Endothelial cell of umbilical vein (primary cell): ENCODE measurements around the gene NUDT2. TPM values are rescaled to one million over a fixed set of nuclear protein-coding genes. Genes with fewer than 3 reads are reported as not detected.

Source experiments
- BruUV-seq: library from RNA; stranded (reverse); fragments of 400-500 nt; replicated peaks from 2 replicates; lab custom pipeline; 2021; lab: Mats Ljungman, UMichigan
- CTCF ChIA-PET: fragments of 300-600, 350-600 bp; sonication (Branson Sonifier 250); formaldehyde crosslinking; loops from one replicate; lab custom pipeline; 2021; ENCODE audit warnings: antibody characterized with exemption, inconsistent platforms; lab: Charles Lee
- POLR2A ChIA-PET: fragments of 300-600, 350-600 bp; sonication (Branson Sonifier 250); formaldehyde crosslinking; loops from one replicate; lab custom pipeline; 2021; ENCODE audit warnings: antibody characterized with exemption, inconsistent platforms; lab: Charles Lee
- DNase-seq: peaks from one replicate; pipeline ENCODE4 v3.0.0-alpha.2; 2011; ENCODE audit warnings: low read depth, low spot score
- FAIRE-seq: peaks from 2 replicates; lab custom pipeline; 2011; peaks lifted over from hg19 to GRCh38; lab: Jason Lieb, UNC
- H2AFZ ChIP-seq: 2 replicates; pipeline ENCODE4 v1.6.0; 2012; ENCODE audit warnings: low read depth, low read length, control low read depth, inconsistent platforms
- H3K27ac ChIP-seq: 2 replicates; pipeline ENCODE4 v1.5.1; 2011; ENCODE audit warnings: low read depth, mild to moderate bottlenecking, control low read depth, low read length, moderate library complexity; ENCODE audit not compliant: insufficient read depth
- H3K27me3 ChIP-seq, 2 experiments: 2 replicates each; pipeline versions ENCODE4 v1.6.0 to v1.6.1; 2011; ENCODE audit warnings: low read length in 2 of 2, mixed read lengths in 1 of 2; ENCODE audit not compliant: control insufficient read depth in 2 of 2, insufficient read depth in 2 of 2
- H3K36me3 ChIP-seq, 2 experiments: 2 replicates in 1 of 2; 3 replicates in 1 of 2; pipeline ENCODE4 v1.5.1; 2011; ENCODE audit warnings: low read length in 2 of 2, mild to moderate bottlenecking in 1 of 2, moderate library complexity in 1 of 2; ENCODE audit not compliant: control insufficient read depth in 2 of 2, insufficient read depth in 2 of 2; ENCODE audit errors: extremely low read depth in 1 of 2
- H3K4me1 ChIP-seq: 3 replicates; pipeline ENCODE4 v1.5.1; 2011; ENCODE audit warnings: mild to moderate bottlenecking, low read length; ENCODE audit not compliant: control insufficient read depth, insufficient read depth; ENCODE audit errors: extremely low read depth
- H3K4me2 ChIP-seq: 2 replicates; pipeline ENCODE4 v1.6.1; 2011; ENCODE audit warnings: low read length, control low read depth, mixed read lengths; ENCODE audit not compliant: insufficient read depth
- H3K4me3 ChIP-seq, 3 experiments: fragments of 200-600 bp in 1 of 3; sonication (generic), shearing (Covaris generic) in 1 of 3; replicated peaks in 1 of 3; 2 replicates each; pipeline ENCODE4 v1.5.1; 2011 to 2016; ENCODE audit warnings: control low read depth in 3 of 3, low read length in 3 of 3, mild to moderate bottlenecking in 2 of 3, inconsistent platforms in 1 of 3, low read depth in 1 of 3, moderate library complexity in 1 of 3; ENCODE audit not compliant: insufficient read depth in 1 of 3
- H3K79me2 ChIP-seq: 2 replicates; pipeline ENCODE4 v1.6.0; 2012; ENCODE audit warnings: low read length, inconsistent platforms; ENCODE audit not compliant: control insufficient read depth, insufficient read depth
- H3K9ac ChIP-seq: replicated peaks from 2 replicates; pipeline ENCODE3; 2011; ENCODE audit warnings: low read length, control low read depth; ENCODE audit not compliant: insufficient read depth; ENCODE audit errors: extremely low read depth
- H3K9me1 ChIP-seq: replicated peaks from 3 replicates; pipeline ENCODE4 v1.6.0; 2011; ENCODE audit warnings: mild to moderate bottlenecking, low read length; ENCODE audit not compliant: control insufficient read depth, insufficient read depth; ENCODE audit errors: extremely low read depth
- H3K9me3 ChIP-seq: replicated peaks from 2 replicates; pipeline ENCODE4 v1.5.1; 2012; ENCODE audit warnings: low read length, inconsistent platforms; ENCODE audit not compliant: control insufficient read depth, insufficient read depth
- H4K20me1 ChIP-seq: replicated peaks from 2 replicates; pipeline ENCODE3; 2011; ENCODE audit warnings: mild to moderate bottlenecking, low read length; ENCODE audit not compliant: control insufficient read depth, insufficient read depth; ENCODE audit errors: extremely low read depth
- CTCF ChIP-seq, 2 donors: IDR thresholded peaks; 1 replicate in 1 of 2; 2 replicates in 1 of 2; pipeline ENCODE4 v1.5.1; 2011; ENCODE audit warnings: low read length in 2 of 2, mild to moderate bottlenecking in 2 of 2, moderate library complexity in 2 of 2, control low read depth in 1 of 2, inconsistent platforms in 1 of 2, low read depth in 1 of 2; ENCODE audit not compliant: insufficient read depth in 1 of 2; ENCODE audit errors: extremely low read depth in 1 of 2
- EZH2 ChIP-seq: IDR thresholded peaks from 2 replicates; pipeline ENCODE4 v1.6.1; 2012; ENCODE audit warnings: borderline replicate concordance, low read depth, mild to moderate bottlenecking, moderate library complexity, low read length, inconsistent platforms; ENCODE audit not compliant: severe bottlenecking
- GATA2 ChIP-seq: IDR thresholded peaks from 2 replicates; pipeline ENCODE4 v1.7.0; 2011; ENCODE audit warnings: low read depth, mild to moderate bottlenecking, moderate library complexity, mixed read lengths, low read length; ENCODE audit not compliant: insufficient read length, insufficient read depth
- JUN ChIP-seq: IDR thresholded peaks from 2 replicates; pipeline ENCODE4 v1.6.1; 2011; ENCODE audit warnings: borderline replicate concordance, low read depth; ENCODE audit not compliant: insufficient read length, insufficient read depth
- MYC ChIP-seq: IDR thresholded peaks from one replicate; pipeline ENCODE4 v1.6.1; 2011; ENCODE audit warnings: mild to moderate bottlenecking, low read depth, low read length
- POLR2A ChIP-seq: IDR thresholded peaks from 2 replicates; pipeline ENCODE4 v1.6.1; 2012; ENCODE audit warnings: low read depth, mild to moderate bottlenecking, control low read depth, low read length
- POLR2AphosphoS5 ChIP-seq: IDR thresholded peaks from 2 replicates; pipeline ENCODE4 v1.6.1; 2012; ENCODE audit warnings: low read depth, mild to moderate bottlenecking, control low read depth, low read length, moderate library complexity; ENCODE audit not compliant: insufficient read depth
- dilution Hi-C: fragments of 300-500 bp; cut with MboI; formaldehyde crosslinking; loops from one replicate; pipeline ENCODE4 v1.15.0; 2019; ENCODE audit warnings: low sequenced_read_pairs; ENCODE audit not compliant: extremely low pct_ligation_motif_present
- intact Hi-C: fragments of 100-400 bp; cut with micrococcal nuclease; formaldehyde crosslinking; loops from one replicate; pipeline ENCODE4 v1.10.0; 2022
- polyA plus RNA-seq, 4 experiments: library from polyadenylated mRNA; depleted of rRNA in 3 of 4; stranded (reverse) in 3 of 4; unstranded in 1 of 4; fragments of >200 nt; gene quantifications; 2 replicates each; pipeline versions ENCODE4 v1.2.1 to v1.2.3, GENCODE V29; 2011 to 2012; ENCODE audit warnings: missing spikeins in 1 of 4
- total RNA-seq: library from RNA; stranded (reverse); gene quantifications from 2 replicates; pipeline ENCODE4 v1.2.3, GENCODE V29; 2021
- TF ChIP-seq, protein P1 (sequence below): IDR thresholded peaks from 2 replicates; pipeline ENCODE4 v1.6.1; 2011; ENCODE audit not compliant: insufficient read depth, insufficient read length

Gene NUDT2
- total and polyA plus RNA-seq, 2 donors (not counting 3 experiments of a cell fraction or from before 2014, with no cell fraction given), result 25.1 to 45.2 TPM

DNA sequence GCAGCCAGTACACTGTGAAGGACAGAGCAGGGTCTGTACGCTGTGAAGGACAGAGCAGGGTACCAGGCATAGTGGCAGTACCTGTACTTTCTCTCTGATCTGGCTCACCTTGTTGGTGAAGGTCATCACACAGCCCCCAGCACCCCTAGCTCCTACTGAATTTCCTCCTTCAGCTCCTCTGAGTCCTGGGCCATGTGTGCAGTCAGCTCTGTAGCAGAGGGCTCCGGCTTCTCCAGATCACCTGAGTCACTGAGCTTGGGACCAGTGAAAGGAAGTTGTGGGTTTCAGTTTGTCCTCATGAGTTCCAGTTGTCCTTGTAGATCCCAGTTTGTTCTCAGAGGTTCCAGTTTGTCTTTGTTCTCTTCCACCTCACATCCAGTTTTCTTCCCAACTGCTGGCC lies 5.5 kb downstream of the NUDT2 start:
- Histone ChIP-seq H3K4me1 (no peaks in the 10 kb centered on the region), H3K36me3 (peaks cover 4 to 10% of the 10 kb centered on the region in 2 experiments), H3K9ac (no peak overlapping the region), H3K4me2 (no peak overlapping the region), H4K20me1 (no peaks in the 10 kb centered on the region), H3K27me3 (no peaks in the 10 kb centered on the region), H3K9me1 (no peaks in the 10 kb centered on the region), H3K27ac (no peak overlapping the region), H3K79me2 (peaks cover 4% of the 10 kb centered on the region), H2AFZ (no peak overlapping the region), H3K4me3 (no peak overlapping the region), H3K9me3 (no peaks in the 10 kb centered on the region)
- intact Hi-C loops (no loop called here), dilution Hi-C loops (no loop called here)
- no TSS peak for BruUV-seq
- ChIA-PET CTCF (interaction anchor here (0.7 to 6.9 kb wide), 6 partner anchors 13 to 269 kb away, joined by 3 to 152 read pairs (median 10); partner anchors contain the start of gene MYORG), POLR2A (no interaction called here)
- no peak for FAIRE-seq
- TF ChIP-seq POLR2A (no peak), JUN (no peak), MYC (no peak), POLR2AphosphoS5 (no peak), EZH2 (no peak), CTCF (IDR thresholded peaks at IDR 0.05; ENCODE audit: extremely low read depth in 1 of 2, insufficient read depth in 1 of 2, low read depth in 1 of 2, low read length in 2 of 2) (no peak), GATA2 (no peak)
- TF ChIP-seq, protein P1, sequence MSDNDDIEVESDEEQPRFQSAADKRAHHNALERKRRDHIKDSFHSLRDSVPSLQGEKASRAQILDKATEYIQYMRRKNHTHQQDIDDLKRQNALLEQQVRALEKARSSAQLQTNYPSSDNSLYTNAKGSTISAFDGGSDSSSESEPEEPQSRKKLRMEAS, result no peak
- DNase-seq, result no peak
